GM18499 (cell line): Measurements from ENCODE around the gene INCA1.
A peak's percentile ranks its signal among the peaks of the same experiment; 100 is the strongest.

Experiments
- ATAC-seq: cut with Tn5 transposase; IDR thresholded peaks from one replicate; pipeline ENCODE4 v1.9.1; 2021; ENCODE audit warnings: moderate number of reproducible peaks; ENCODE audit not compliant: insufficient read depth, unreplicated experiment

Gene INCA1

GRCh38 chr17:4972752-4973151 lies 24.6 kb downstream of the INCA1 start:
- ATAC-seq = no peak

DNA sequence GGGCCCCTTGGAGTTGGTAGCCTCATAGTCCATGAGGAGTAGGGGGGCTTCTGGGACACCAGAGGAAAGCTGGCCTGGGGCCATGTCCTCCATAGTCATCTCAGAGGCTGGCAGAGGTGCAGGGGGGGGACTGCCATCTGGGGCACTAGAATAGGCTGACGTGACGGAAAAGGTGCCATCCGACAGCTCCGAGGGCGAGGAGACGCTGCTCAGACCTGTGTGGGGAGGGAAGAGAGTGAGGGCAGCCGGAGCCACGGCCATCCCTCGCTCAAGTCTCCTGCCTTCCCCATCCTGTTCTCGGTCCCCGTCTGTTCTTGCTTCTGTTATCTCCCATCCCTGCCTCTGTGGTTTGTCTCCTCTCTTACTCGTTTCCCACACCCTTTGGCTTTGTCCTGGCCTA lies 25.0 kb downstream of the INCA1 start:
- ATAC-seq = no peak

DNA sequence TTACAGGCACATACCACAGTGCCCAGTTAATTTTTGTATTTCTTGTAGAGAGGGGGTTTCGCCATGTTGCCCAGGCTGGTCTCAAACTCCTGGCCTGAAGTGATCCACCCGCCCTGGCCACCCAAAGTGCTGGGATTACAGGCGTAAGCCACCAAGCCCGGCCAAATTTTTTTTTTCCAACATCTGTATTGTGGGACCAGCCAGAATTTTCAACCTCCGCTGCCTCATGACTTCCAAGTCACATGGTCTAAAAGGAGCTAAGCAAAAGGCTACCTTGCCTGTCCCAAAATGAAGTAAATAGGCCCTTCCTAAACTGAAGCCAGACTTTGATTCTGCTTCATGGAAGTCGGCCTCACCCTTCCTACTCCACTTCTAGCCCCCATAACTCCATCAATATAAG lies 25.5 kb downstream of the INCA1 start:
- no peak for ATAC-seq

- ATAC-seq = no peak
Observed at GRCh38 chr17:4970273-4970672, 27.0 kb downstream of the INCA1 start.

DNA sequence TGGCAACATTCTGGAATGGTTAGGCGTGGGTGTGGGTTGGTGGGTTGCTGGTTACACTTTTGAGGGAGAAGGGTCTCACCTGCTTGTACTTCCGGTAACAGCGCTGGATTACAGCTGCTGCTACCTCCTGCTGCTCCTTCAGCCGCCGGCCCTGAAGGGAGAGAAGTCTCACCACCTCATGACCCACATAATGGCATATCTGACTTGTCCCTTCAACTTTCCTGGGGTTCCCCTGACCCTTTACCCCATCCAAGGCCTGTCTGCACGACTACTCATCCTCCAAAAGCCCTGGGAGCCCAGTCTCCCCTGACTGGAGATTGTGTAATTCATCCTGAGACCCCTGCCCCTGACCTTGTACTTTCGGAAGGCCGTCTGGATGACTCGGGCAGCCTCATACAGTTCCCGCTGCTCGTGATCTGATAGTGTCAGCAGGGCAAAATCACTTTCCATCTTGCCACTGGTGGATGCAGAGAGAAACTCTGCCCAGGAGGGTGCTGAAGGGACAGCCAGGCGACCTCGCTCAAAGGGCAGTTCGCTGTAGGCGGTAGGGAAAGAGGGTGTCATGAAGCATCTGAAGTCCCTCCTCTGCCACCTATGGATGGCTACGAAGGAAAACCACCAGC lies 27.7 kb downstream of the INCA1 start:
- no peak for ATAC-seq

DNA sequence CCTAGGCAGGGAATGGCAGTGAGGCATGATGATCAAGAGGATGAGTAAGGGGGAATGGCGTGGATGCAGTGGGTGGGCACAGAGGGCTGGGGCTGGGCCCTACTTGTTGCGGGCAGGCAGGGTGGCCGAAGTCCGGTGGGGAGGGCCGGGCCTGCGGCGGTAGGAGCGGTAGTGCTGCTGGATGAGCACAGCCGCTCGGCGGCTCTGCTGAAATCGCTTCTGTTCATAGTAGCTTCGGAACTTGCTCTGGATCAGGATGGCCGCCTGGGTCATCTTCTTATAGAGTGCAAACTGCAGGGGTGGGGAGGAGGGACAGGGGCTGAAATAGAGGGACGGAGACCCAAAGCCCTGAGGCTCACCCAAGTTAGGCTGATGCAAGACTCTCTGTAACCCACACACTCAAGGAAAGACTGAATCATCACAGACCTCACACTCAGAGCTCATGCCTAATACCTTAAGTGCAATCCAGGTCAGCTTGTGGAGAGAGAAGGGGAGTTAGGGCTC lies 28.2 kb downstream of the INCA1 start:
- no peak for ATAC-seq

DNA sequence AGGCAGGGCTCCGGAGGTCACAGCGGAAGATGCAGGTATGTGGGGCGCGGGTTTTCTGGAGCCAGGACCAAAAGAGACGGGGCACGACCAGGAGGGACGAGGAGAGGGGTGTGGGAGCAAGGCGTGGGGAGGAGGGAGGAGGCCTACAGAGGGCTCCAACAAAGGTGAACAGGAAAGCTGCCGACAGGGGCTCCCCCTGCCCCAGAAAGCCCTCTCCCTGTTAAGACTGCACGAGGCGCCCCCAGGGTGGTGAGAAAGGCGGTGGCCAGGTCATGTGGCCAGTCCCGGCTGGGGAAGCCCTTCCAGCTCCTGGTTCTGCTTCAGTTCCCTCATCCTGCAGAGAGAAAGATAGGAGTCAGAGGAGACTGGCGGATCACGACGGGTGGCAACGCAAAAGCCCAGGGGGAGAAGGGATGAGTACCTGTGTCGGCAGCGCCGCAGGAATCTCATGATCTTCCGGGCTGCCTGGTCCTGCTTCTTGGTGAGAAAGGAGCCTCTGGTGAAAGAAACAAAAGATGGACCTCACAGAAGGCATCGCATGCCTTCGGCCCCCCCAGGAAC lies 28.8 kb downstream of the INCA1 start:
- ATAC-seq = no peak

DNA sequence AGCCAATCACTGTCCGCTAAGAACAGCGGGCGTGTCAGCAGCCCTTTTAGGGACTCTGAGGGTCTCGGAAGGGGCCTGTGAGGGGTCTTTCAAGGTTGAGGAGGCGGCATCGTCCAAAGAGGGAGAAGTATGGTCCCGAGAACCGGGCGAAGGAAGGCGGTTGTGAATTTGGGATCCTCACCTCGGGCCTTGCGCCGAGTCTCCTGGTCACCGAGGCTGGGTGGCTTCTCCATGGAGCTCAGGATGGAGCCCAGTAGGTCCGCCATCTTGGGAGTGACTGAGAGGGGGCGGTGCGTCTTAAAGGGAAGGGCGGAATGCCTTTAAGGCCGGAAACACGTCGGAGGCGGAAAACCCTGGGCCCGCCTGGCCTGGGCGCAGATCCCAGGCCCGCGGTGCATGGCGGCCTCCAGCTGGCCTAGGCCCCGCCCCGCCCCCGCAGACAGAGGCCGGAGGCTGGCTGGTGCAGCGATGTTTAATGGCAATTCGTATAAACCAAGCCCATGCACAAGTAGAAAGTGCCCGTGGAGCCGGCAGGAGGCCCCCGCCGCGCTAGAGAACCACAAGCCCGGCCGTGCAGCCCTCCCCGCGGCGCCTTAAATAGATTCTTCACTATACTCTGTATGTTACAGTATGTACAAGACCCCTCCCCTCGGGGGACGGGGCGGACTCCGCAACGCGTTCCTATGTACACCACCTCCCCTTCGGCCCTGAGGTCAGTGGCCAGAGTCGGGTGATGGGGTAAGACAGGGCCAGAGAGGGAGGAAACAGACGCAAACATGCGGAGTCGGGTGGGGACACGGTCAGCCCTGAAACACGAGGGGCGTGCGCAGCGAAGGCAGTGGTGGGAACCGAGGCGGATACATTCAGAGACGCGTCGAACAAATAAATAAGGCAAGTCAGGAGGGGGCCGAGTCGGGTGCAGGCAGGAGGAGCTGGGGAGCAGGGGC lies 29.5 kb downstream of the INCA1 start, which contains the start of gene SPAG7:
Gene SPAG7, minus strand, starts transcription at position 279 of the 947 bp plus-strand sequence. Its CDS starts 13 bp downstream, at position 266.
- peak; percentile 46 for ATAC-seq

GRCh38 chr17:4966844-4967538 lies 30.3 kb downstream of the INCA1 start:
- peak; percentile 59 for ATAC-seq

DNA sequence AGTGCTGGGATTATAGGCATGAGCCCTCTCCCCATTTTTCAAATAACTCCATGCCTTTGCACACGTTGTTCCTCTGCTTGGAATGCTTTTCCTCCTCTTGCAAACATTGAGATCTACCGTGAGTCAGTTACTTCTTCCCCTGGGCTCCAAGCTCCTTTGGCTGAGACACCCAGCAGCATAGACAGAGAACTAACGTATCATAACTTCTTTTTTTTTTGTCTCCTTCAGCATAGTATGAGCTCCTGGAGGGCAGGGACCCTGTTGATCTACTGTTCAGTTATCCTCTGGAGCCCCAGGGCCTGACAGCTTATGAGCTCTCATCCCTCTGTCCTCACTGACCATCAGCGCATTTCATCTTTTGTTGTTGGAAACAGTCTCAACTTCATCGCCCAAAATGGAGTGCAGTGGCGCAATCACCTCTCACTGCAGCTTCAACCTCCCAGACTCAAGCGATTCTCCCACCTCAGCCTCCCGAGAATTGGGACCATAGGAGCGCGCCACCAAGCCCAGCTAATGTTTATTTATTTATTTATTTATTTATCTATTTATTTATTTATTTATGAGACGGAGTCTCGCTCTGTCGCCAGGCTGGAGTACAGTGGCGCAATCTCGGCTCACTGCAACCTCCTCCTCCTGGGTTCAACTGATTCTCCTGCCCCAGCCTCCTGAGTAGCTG lies 31.9 kb downstream of the INCA1 start:
- no peak for ATAC-seq

DNA sequence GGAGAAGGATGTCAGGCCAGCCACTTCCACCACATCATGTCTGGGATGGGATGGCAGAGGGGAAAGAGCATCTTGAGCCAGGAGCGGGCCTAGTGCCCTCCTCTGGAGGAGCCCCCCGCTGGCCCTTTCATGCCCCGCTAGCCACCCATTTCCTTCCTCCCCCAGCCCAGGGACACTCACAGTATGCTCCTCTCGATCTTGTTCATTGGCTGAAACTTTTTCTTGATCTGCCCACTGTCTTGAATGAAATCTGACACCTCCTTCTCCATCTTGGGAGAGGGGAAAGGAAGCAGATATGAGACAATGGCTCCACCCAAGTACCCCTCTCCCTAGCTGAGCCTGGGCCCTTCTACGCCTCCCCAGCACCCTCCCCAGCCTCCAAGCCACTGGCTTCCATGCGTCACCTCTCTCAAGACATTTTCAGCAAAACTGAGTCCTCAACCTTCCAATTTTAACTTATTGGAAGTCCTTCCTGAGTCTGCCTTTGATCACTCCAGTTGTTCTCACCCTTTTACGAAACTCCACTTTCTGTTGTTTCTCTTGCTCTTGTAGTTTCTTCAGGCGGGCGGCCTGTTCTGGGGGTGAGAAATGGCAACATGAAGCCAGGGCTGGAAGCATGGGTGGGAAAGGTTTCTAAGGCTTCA lies 36.9 kb downstream of the INCA1 start:
- ATAC-seq = no peak

DNA sequence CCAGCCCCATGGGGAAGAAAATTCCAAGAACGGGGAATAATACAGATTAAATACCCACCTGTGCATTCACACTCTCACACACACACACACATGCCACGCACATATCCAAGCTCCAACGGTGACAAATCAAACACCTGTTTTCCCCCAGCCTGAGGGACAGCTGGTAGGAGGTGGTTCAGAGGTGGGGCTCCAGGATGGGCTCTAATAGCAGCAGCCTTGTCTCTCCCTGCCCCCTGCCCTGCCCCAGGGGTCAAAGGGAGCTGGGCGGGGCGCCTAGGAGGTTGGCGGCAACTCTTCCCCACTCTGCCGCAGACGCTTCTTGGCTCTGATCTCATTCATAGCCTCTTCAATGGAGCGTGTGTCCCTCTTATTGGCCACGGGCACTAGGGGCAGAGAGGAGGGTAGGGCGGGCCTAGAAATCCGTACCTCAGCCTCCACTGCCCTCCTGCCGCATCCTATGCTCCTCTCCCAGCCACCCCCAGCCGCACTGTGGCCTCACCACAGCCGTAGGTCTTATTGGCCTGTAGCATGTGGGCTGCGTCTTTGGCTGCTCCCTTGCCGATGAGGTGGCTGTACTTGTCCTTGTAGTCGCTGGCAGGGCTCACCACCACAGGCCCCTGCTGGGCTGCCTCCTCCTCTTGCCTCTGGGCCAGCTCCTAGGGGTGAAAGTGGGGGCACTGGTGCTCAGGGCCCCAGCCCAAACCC lies 37.9 kb downstream of the INCA1 start:
- no peak for ATAC-seq

DNA sequence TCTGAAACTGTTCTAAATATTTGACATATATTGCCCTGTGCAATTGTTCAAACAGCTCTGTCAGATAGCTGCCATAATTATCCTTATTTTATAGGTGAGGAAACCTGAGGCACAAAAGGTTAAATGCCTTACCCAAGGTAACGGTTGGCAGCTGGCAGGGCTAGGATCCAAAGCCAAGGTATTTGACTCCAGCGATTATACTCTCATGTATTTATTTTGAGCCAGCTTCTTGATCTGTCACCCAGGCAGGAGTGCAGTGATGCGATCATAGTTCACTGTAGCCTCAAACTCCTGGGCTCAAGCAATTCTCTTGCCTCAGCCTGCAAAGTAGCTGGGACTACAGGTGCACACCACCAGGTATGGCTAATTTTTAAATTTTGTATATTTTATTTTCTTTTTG lies 39.2 kb downstream of the INCA1 start:
- no peak for ATAC-seq

- no peak for ATAC-seq
Observed at GRCh38 chr17:4956493-4957061, 40.7 kb downstream of the INCA1 start.

DNA sequence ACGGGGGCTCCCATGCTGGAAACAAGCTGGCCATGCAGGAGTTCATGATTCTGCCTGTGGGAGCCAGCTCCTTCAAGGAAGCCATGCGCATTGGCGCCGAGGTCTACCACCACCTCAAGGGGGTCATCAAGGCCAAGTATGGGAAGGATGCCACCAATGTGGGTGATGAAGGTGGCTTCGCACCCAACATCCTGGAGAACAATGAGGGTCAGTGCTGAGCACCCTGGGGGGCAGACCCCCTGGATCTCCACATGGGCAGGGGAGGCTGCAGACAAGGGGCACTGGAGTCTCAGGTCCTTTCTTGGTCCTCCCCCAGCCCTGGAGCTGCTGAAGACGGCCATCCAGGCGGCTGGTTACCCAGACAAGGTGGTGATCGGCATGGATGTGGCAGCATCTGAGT lies 42.2 kb downstream of the INCA1 start:
- ATAC-seq = no peak

- no peak for ATAC-seq
Observed at GRCh38 chr17:4953451-4953961, 43.8 kb downstream of the INCA1 start.

DNA sequence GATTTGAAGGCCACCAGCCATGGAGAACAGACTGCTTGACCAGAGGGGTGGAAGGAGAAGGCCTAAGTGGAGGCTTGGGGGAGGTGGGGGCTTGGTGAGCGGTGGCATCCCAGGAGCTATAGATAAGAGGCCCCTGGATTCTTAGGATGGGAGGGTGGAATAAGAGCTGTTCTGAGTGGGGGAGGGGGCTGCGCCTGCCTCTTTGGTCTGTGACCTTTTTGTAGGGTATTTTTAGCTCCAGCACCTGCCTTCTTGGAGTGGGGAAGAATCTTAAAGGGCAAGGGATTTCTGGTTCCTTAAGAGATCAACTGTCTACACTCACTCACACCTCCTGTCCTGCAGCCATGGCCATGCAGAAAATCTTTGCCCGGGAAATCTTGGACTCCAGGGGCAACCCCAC lies 45.8 kb downstream of the INCA1 start:
- ATAC-seq = no peak

- ATAC-seq = no peak
Observed at GRCh38 chr17:4950746-4951204, 46.5 kb downstream of the INCA1 start, which contains the start of gene ENO3. TSS of gene ENO3 (plus strand) at chr17:4951119. CDS start at chr17:4951830, 711 bp downstream.
